Epidermal melanocyte (primary cell): Measurements from ENCODE around the gene MCTP1.
"Not testable (repeated sequence)": the region's sequence is repeated elsewhere in the genome, so short reads cannot be mapped to it uniquely, and the experiment has no call there.

Experiments used
- DNase-seq: peaks from one replicate; pipeline ENCODE4 v3.0.0; 2011; ENCODE audit warnings: low spot score; ENCODE audit not compliant: insufficient read length

The MCTP1 gene

GRCh38 chr5:94828222-94828621 lies 456.7 kb downstream of the MCTP1 start:
- not testable (repeated sequence) for DNase-seq

- no peak for DNase-seq
These were observed 464.4 kb downstream of the MCTP1 start for GRCh38 chr5:94820488-94820887.

GRCh38 chr5:94818904-94819303 lies 466.0 kb downstream of the MCTP1 start:
- no peak for DNase-seq

GRCh38 chr5:94815313-94816039 lies 469.4 kb downstream of the MCTP1 start:
- no peak for DNase-seq

GRCh38 chr5:94812232-94812631 lies 472.7 kb downstream of the MCTP1 start:
- no peak for DNase-seq

- DNase-seq: no peak
These were observed 473.6 kb downstream of the MCTP1 start for GRCh38 chr5:94811331-94811730.

- DNase-seq: no peak
These were observed 474.0 kb downstream of the MCTP1 start for GRCh38 chr5:94810877-94811276.

GRCh38 chr5:94810281-94810680 lies 474.6 kb downstream of the MCTP1 start:
- DNase-seq: no peak

- no peak for DNase-seq
These were observed 476.4 kb downstream of the MCTP1 start for GRCh38 chr5:94808497-94808896.

- no peak for DNase-seq
These were observed 476.9 kb downstream of the MCTP1 start for GRCh38 chr5:94807985-94808384.

- no peak for DNase-seq
These were observed 482.4 kb downstream of the MCTP1 start for GRCh38 chr5:94802450-94802849.

- no peak for DNase-seq
These were observed 488.3 kb downstream of the MCTP1 start for GRCh38 chr5:94796586-94796985.

GRCh38 chr5:94793816-94794198 lies 491.1 kb downstream of the MCTP1 start:
- DNase-seq: no peak

- DNase-seq: peak; percentile 40
These were observed 491.6 kb downstream of the MCTP1 start for GRCh38 chr5:94793113-94793815.

- DNase-seq: no peak
These were observed 493.1 kb downstream of the MCTP1 start for GRCh38 chr5:94791829-94792228.

GRCh38 chr5:94788527-94788926 lies 496.4 kb downstream of the MCTP1 start:
- no peak for DNase-seq

- DNase-seq: no peak
These were observed 500.1 kb downstream of the MCTP1 start for GRCh38 chr5:94784536-94785505.

- no peak for DNase-seq
These were observed 502.5 kb downstream of the MCTP1 start for GRCh38 chr5:94782383-94782782.

- no peak for DNase-seq
These were observed 505.2 kb downstream of the MCTP1 start for GRCh38 chr5:94779684-94780083.

- DNase-seq: no peak
These were observed 506.2 kb downstream of the MCTP1 start for GRCh38 chr5:94778732-94779131.

GRCh38 chr5:94778299-94778698 lies 506.6 kb downstream of the MCTP1 start:
- no peak for DNase-seq
